AG04450 (cell line): Measurements from ENCODE around the gene ANO7. TPM values are rescaled to one million over a fixed set of nuclear protein-coding genes. Genes with fewer than 3 reads are reported as not detected.
"Not testable (repeated sequence)": the region's sequence is repeated elsewhere in the genome, so short reads cannot be mapped to it uniquely, and the experiment has no call there.

Source experiments
- CTCF ChIA-PET: fragments of 300-600, 350-600 bp; formaldehyde crosslinking; extraction: SDS; loops from one replicate; lab custom pipeline; 2022; ENCODE audit warnings: antibody characterized with exemption, inconsistent platforms; lab: Charles Lee
- POLR2A ChIA-PET: fragments of 350-600 bp; formaldehyde crosslinking; extraction: SDS; loops from one replicate; lab custom pipeline; 2021; ENCODE audit warnings: antibody characterized with exemption, inconsistent platforms; lab: Yijun Ruan, JAX
- DNase-seq: peaks from one replicate; pipeline ENCODE4 v3.0.0-alpha.2; 2011; ENCODE audit warnings: low read depth, low spot score
- H3K27ac ChIP-seq: one replicate; pipeline ENCODE4 v1.5.1; 2012; ENCODE audit warnings: low read depth, low read length, control low read depth
- H3K27me3 ChIP-seq: one replicate; pipeline ENCODE4 v1.6.0; 2012; ENCODE audit warnings: low read length; ENCODE audit not compliant: control insufficient read depth, insufficient read depth
- H3K4me3 ChIP-seq: 2 replicates; pipeline ENCODE4 v1.5.1; 2011; ENCODE audit warnings: mild to moderate bottlenecking, low read depth, low read length, control low read depth
- H3K9me3 ChIP-seq: 2 replicates; pipeline ENCODE4 v1.5.1; 2012; ENCODE audit warnings: low read length; ENCODE audit not compliant: control insufficient read depth, insufficient read depth
- polyA plus RNA-seq: library from polyadenylated mRNA; depleted of rRNA; stranded (reverse); fragments of >200 nt; gene quantifications from 2 replicates; pipeline ENCODE4 v1.2.3, GENCODE V29; 2011
- TF ChIP-seq, protein P1 (sequence below): IDR thresholded peaks from 2 replicates; pipeline ENCODE4 v1.5.1; 2011; ENCODE audit warnings: low read depth, low read length, control low read depth, inconsistent platforms

The ANO7 gene
- polyA plus RNA-seq, 1 experiment: 0.21 TPM

DNA sequence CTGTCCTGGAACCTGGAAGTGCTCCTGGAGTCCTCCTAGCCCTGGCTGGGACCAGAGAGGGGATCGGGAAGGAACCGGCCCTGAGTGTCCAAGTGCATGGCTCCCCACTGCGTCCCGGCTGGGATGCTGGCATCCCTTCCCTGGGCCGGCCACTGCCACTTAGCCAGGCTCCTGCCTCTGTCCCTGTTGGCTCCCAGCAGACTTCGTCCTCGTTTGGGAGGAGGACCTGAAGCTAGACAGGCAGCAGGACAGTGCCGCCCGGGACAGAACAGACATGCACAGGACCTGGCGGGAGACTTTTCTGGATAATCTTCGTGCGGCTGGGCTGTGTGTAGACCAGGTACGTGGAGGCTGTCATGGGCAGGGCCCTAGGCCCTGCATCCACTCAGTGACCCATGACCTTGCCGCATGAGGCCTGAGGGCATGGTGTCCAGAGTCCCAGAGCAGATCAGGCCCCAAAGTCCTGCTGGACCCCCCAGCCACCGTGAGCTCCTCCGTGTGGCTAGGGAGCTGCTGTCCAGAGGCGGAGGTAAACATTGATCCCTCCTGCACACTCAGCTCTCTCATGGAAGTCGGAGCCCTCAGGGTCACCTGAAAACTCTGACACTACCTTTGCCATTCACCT lies 7.1 kb downstream of the ANO7 start:
- Histone ChIP-seq H3K4me3 (no peak overlapping the region), H3K27ac (no peak overlapping the region), H3K9me3 (no peaks in the 10 kb centered on the region; the same call in 1 of the 2 replicates), H3K27me3 (peaks cover 14% of the 10 kb centered on the region)
- ChIA-PET POLR2A (no interaction called here), CTCF (interaction anchor here (1.2 kb wide), 1 partner anchor 344 kb away, joined by 4 read pairs; no protein-coding TSS in a partner anchor)
- no peak for DNase-seq
- TF ChIP-seq, protein P1, sequence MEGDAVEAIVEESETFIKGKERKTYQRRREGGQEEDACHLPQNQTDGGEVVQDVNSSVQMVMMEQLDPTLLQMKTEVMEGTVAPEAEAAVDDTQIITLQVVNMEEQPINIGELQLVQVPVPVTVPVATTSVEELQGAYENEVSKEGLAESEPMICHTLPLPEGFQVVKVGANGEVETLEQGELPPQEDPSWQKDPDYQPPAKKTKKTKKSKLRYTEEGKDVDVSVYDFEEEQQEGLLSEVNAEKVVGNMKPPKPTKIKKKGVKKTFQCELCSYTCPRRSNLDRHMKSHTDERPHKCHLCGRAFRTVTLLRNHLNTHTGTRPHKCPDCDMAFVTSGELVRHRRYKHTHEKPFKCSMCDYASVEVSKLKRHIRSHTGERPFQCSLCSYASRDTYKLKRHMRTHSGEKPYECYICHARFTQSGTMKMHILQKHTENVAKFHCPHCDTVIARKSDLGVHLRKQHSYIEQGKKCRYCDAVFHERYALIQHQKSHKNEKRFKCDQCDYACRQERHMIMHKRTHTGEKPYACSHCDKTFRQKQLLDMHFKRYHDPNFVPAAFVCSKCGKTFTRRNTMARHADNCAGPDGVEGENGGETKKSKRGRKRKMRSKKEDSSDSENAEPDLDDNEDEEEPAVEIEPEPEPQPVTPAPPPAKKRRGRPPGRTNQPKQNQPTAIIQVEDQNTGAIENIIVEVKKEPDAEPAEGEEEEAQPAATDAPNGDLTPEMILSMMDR: no peak

DNA sequence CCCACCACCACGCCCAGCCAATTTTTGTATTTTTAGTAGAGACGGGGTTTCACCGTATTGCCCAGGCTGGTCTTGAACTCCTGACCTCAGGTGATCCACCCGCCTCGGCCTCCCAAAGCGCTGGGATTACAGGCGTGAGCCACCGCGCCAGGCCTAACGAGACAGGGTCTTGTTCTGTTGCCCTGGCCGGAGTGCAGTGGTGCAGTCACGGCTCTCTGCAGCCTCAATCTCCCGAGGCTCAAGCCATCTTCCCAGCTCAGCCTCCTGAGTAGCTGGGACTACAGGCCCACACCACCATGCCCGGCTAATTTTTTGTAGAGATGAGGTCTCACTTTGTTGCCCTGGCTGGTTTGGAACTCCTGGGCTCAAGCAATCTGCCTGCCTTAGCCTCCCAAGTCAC lies 8.8 kb downstream of the ANO7 start:
- H3K9me3 ChIP-seq, H3K4me3 ChIP-seq, DNase-seq, H3K27ac ChIP-seq, CTCF ChIA-PET: not testable (repeated sequence)
- POLR2A ChIA-PET: interaction anchor here (0.7 kb wide), 1 partner anchor 340 kb away, joined by 7 read pairs; no protein-coding TSS in a partner anchor
- H3K27me3 ChIP-seq: peaks cover 14% of the 10 kb centered on the region

DNA sequence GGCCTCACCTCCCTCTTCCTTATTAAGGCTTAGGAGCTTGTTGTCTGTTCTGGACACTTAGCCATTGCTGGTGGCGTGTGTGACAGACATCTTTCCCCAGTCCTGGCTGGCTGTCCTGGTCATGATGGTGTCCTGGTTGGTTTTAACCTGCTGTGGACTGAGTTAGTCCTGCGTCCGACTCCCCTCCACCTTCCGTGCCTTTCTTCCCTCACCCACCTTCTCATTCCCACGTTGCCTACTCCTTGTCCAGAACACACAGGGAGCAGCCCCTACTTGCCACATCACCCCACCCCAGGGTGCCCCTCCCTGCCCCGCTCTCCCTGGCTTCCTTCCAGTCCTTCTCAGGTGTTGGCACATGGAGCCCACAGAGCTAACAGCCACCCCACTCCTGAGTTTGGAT lies 9.5 kb downstream of the ANO7 start:
- H3K27me3 ChIP-seq: peaks cover 14% of the 10 kb centered on the region
- no peak overlapping the region for H3K4me3 ChIP-seq
- DNase-seq: no peak
- no peaks in the 10 kb centered on the region; the same call in 1 of the 2 replicates for H3K9me3 ChIP-seq
- CTCF ChIA-PET: no interaction called here
- TF ChIP-seq, protein P1: no peak
- H3K27ac ChIP-seq: no peak overlapping the region
- POLR2A ChIA-PET: no interaction called here

DNA sequence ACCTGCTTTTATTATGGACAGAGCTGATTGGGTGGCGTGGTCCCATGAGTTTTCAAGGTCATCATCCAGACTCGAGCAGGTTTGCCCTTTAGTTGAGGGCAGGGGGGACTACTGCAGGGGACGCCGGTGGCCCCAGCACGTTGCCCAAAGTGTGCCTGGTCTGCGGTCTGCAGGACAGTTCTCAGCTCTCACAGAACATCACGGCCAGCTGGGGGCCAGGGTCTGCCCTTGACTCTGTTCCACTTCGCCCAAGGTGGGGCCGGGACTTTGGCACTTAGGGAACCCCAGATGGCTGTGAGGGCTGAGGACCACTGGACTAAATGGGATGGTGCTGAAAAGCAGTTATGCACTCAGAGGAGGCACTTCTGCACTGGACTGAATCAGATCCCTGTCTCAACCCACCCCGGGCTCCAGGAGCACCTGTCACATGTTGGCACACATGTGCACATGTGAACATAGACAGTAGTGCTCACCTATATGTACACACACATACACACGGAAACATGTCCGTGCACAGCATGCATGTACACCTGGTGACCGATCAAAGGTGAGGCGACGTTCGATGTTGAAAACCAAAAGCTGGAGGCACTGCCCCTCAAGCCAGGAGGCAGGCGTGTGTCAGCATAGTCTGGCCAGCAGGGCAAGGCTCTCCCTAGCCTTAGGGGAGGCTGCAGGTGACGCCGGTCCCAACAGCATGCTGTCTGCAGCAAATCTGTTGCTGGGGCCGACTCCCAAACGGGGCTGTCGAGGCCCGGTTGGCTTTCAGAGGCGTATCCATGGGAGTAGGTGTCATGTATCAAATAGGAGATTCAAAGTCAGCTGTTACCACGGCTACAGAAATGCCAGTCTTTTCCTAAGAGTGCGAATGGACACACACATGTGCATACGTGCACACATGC lies 10.2 kb downstream of the ANO7 start:
- Histone ChIP-seq H3K4me3 (no peak overlapping the region), H3K27me3 (peaks cover 14% of the 10 kb centered on the region), H3K27ac (no peak overlapping the region), H3K9me3 (no peaks in the 10 kb centered on the region; the same call in 1 of the 2 replicates)
- CTCF ChIA-PET: no interaction called here
- DNase-seq: no peak
- POLR2A ChIA-PET: no interaction called here
- TF ChIP-seq, protein P1: no peak

- TF ChIP-seq, protein P1: no peak
- H3K27me3 ChIP-seq: peaks cover 14% of the 10 kb centered on the region
- POLR2A ChIA-PET: no interaction called here
- H3K4me3 ChIP-seq: no peak overlapping the region
- CTCF ChIA-PET: no interaction called here
- H3K9me3 ChIP-seq: no peaks in the 10 kb centered on the region; the same call in 1 of the 2 replicates
- no peak for DNase-seq
- H3K27ac ChIP-seq: no peak overlapping the region
These were observed 10.8 kb downstream of the ANO7 start for GRCh38 chr2:241199286-241199685.
